ACHN (cell line): ENCODE data around the gene RAB10.
A peak's percentile ranks its signal among the peaks of the same experiment; 100 is the strongest.
"Not testable (repeated sequence)": the region's sequence is repeated elsewhere in the genome, so short reads cannot be mapped to it uniquely, and the experiment has no call there.

Experiments
- DNase-seq: peaks from one replicate; pipeline ENCODE4 v3.0.0-alpha.2; 2015
- in situ Hi-C: cut with HindIII; loops from 2 replicates; pipeline ENCODE4 v1.10.0; 2017; ENCODE audit warnings: low sequenced_read_pairs, low pct_ligation_motif_present, low pct_unique_long_range_greater_than_20kb

RAB10 gene

GRCh38 chr2:26033818-26034636, at the start of gene RAB10:
Gene RAB10 (plus strand): TSS chr2:26034084. CDS start chr2:26034609, 525 bp downstream.
- peak; percentile 99 for DNase-seq

DNA sequence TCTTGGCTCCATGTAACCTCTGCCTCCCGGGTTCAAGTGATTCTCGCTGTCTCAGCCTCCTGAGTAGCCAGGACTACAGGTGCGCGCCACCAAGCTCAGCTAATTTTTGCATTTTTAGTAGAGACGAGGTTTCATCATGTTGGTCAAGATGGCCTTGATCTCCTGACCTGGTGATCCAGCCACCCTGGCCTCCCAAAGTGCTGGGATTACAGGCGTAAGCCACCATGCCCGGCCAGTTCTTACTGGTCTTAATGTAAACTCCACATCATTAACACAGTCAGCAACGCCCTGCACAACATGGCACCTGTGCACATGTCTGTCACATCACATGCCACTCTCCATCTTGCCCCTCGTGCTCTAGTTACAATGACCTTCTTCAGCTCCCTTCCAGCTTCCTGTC, 45.8 kb upstream of the RAB10 start:
- in situ Hi-C loops = no loop called here

More at GRCh38 chr2:26033818-26034636, at the start of gene RAB10:
- in situ Hi-C loops = no loop called here

DNA sequence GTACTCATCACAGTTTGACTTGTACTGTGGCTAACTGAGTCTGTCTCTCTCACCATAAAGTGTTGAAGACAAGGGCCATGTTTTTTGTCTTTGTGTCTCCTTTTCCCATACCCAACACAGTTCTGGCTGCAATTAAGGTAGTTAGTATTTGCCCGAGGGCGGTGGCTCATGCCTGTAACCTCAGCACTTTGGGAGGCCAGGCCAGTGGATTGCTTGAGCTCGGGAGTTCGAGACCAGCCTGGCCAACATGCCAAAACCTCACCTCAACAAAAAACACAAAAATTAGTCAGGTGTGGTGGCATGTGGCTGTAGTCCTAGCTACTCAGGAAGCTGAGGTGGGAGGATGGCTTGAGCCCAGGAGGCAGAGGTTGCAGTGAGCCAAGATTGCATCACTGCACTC, 44.7 kb upstream of the RAB10 start:
- DNase-seq = no peak
- in situ Hi-C loops = no loop called here

More for the DNA sequence above, 45.8 kb upstream of the RAB10 start:
- no peak for DNase-seq

GRCh38 chr2:25991965-25992364, 41.9 kb upstream of the RAB10 start:
- DNase-seq = no peak
- in situ Hi-C loops = no loop called here

DNA sequence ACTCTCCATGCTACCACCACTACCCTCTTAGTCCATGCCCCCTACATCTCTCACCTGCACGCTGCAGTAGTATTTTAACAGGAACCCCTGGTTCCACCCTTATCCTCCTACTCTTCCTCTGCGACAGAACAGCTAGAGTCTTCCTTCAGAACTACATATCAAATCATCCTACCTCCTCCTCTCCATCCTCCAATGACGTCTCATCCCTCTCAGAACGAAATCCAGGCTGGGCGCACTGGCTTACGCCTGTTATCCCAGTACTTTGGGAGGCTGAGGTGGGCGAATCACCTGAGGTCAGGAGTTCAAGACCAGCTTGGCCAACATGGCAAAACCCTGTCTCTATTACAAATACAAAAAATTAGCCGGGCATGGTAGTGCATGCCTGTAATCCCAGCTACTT, 41.3 kb upstream of the RAB10 start:
- DNase-seq = no peak
- in situ Hi-C loops = no loop called here

DNA sequence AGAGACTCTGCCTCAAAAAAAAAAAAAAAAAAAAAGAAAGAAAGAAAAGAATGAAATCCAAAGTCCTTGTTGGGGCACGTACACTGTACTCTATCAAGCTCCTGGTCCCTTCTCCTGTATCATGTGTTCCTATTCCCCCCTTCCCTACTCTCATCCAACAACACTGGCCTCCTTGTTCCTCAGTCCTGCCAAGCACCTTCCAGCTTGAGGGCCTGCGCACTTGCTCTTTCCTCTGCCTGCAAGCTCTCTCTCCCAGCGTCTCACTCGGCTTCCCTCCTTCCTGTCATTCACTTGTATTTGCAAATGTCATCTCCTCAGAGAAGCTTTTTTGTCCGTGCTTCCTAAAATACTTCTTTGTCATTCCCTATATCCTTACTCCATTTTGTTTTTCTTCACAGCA, 40.8 kb upstream of the RAB10 start:
- DNase-seq = no peak
- in situ Hi-C loops = no loop called here

DNA sequence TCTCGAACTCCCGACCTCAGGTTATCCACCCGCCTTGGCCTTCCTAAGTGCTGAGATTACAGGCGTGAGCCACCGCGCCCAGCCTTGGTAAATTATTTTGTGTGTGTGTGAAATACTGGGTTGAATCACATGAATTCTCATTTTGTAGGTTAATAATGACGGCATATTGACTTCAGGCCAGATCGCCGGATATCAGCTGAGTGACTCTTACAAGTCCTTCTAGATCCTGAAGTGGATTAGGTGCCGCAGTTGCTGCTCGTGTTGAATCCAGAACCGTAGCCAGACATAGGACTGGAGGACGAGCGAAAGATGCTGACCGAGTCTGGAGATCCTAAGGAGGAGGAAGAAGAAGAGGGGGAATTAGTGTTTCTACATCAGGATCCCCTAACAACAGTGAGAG, 39.4 kb upstream of the RAB10 start:
- no peak for DNase-seq
- in situ Hi-C loops = no loop called here

DNA sequence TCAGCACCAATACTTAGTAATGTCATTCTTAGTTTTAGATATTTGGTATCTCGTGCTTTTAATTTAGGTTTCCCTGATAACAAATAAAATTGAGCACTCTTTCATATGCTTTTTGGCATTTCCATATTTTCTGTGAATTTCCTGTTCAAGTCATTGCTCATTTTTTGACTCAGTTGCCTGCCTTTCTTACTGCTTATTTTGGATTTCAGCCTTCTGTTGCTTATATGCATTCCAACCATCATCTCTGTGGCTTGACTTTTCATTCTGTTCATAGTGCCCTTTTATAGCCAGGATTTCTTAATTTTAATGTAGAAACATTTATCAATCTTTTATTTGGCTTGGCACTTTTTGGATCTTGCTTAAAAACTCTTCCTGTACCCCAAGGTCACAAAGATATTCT, 37.0 kb upstream of the RAB10 start:
- DNase-seq = no peak
- in situ Hi-C loops = no loop called here

GRCh38 chr2:25998816-25999383, 35.0 kb upstream of the RAB10 start:
- in situ Hi-C loops, DNase-seq: not testable (repeated sequence)

GRCh38 chr2:25999406-25999805, 34.5 kb upstream of the RAB10 start:
- DNase-seq, in situ Hi-C loops: not testable (repeated sequence)

DNA sequence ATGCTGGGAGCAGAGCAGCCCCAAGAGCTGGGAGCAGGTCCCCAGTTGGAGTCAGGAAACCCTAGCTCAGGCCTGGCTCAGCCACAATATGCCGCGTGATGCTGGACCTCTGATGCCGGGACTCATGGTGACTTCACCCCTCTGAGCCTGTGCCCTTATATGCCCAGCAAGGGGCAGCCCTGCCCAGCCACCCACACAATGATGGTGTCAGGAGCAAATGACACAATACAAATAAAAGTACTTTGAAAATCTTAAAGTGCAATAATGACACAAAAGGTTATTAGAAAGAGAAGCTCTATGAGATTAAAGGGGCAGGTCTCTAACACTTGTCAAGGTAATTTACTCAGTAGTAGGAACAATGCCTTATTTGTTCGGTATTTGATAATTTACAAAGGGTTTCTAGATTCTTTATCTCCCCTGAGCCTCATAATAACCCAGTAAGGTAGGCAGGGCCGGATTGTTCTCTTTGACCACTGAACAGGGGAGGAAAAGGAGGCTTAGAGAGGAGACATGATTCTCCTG, 33.3 kb upstream of the RAB10 start:
- in situ Hi-C loops = no loop called here
- DNase-seq = no peak

GRCh38 chr2:26001743-26002351, 32.0 kb upstream of the RAB10 start:
- in situ Hi-C loops = no loop called here
- DNase-seq = no peak

GRCh38 chr2:26002632-26003310, 31.1 kb upstream of the RAB10 start:
- no peak for DNase-seq

GRCh38 chr2:26008095-26008494, 25.8 kb upstream of the RAB10 start:
- in situ Hi-C loops = no loop called here
- no peak for DNase-seq

More at GRCh38 chr2:26002632-26003310, 31.1 kb upstream of the RAB10 start:
- in situ Hi-C loops = no loop called here

- in situ Hi-C loops = no loop called here
- DNase-seq = no peak
These were observed 24.9 kb upstream of the RAB10 start for GRCh38 chr2:26008851-26009566.

GRCh38 chr2:26009567-26009963, 24.3 kb upstream of the RAB10 start:
- no peak for DNase-seq
- in situ Hi-C loops = no loop called here

- in situ Hi-C loops = no loop called here
These were observed 22.9 kb upstream of the RAB10 start for GRCh38 chr2:26010943-26011342.

DNA sequence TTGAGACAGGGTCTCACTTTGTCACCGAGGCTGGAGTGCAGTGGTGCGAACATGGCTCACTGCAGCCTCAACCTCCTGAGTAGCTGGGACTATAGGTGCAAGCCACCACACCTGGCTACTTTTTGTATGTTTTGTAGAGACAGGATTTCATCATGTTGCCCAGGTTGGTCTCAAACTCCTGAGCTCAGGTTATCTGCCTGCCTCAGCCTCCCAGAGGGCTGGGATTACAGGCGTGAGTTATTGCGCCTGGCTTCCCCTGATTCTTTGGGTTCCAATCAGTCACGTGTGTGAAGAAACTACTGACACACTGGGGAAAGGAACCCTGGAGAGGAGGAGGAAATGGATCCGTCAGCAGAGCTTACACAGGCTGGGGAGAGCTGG, 22.3 kb upstream of the RAB10 start:
- no peak for DNase-seq
- in situ Hi-C loops = no loop called here

More at GRCh38 chr2:26010943-26011342, 22.9 kb upstream of the RAB10 start:
- no peak for DNase-seq
